ENCODE data around the gene FNDC11. TPM values are rescaled to one million over a fixed set of nuclear protein-coding genes. Genes with fewer than 3 reads are reported as not detected.

The FNDC11 gene
- total and polyA plus RNA-seq, 2 of the 13 experiments (the other 11 are each of a cell fraction or from before 2014, with no cell fraction given), result 0.07 TPM; not detected in 1

DNA sequence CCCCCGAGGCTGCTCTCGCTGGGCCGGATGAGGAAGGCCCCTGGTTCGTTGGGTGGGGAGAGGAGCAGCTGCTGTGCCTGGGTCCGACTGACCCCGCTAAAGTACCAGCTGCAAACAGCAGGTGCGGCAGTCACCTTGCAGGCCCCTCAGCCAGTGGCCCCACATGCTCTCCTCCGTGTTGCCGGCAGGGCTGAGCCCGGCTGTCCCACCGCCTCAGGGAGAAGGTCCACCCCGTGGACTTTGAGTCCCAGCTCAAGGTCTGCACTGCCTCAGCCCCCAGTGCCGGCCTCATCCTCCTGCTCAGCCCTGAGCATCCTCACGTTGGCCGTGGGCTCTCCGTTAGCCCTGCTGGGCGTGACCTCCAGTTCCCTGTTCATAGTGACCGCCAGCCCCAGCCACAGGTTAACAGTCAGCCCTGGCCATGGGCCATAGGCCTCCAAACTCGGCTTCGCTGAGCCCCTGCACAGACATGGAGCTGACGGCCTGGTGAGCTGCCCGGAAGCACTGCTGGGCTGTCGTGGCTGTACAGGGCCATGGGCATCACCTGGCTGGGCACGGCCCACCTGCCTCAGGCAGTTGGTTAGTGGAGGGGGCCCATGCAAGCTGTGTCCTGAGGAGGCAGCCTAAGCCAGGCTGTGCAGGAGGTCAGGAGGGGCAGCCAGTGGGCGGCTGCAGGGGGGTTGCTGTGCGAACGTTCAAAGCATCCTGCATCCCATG lies 9.6 kb upstream of the FNDC11 start (continued):
- TF ChIP-seq RBM22 (optimal IDR thresholded peaks at IDR 0.05; ENCODE audit: low read length), result no peak
- TF ChIP-seq PHF5A (CRISPR knock-in tag; IDR thresholded peaks at IDR 0.05; ENCODE audit: low read depth, unreplicated experiment), result no peak
- TF ChIP-seq HNF4G (IDR thresholded peaks at IDR 0.05; ENCODE audit: borderline replicate concordance, low read depth, low read length), result peak; percentile 87
- peak; percentile 81; the same call in 1 of the 2 replicates for TF ChIP-seq HNF4G (CRISPR knock-in tag; IDR thresholded peaks at IDR 0.05; ENCODE audit: borderline replicate concordance, low read depth)
- TF ChIP-seq, protein P1, sequence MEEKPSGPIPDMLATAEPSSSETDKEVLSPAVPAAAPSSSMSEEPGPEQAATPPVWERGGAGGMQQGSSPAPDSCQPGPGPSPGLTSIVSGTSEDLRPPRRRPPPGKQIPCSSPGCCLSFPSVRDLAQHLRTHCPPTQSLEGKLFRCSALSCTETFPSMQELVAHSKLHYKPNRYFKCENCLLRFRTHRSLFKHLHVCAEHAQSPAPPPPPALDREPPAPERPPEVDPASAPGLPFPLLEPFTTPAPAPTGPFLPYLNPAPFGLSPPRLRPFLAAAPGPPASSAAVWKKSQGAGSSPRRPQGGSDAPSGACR (CRISPR knock-in tag; IDR thresholded peaks at IDR 0.05), result 0 out of 2 replicates have a peak, but pooled peaks have one; percentile 52
- 0 out of 2 replicates have a peak, but pooled peaks have one; percentile 44 for TF ChIP-seq ZNF619 (CRISPR knock-in tag; IDR thresholded peaks at IDR 0.05)
- TF ChIP-seq, protein P2, sequence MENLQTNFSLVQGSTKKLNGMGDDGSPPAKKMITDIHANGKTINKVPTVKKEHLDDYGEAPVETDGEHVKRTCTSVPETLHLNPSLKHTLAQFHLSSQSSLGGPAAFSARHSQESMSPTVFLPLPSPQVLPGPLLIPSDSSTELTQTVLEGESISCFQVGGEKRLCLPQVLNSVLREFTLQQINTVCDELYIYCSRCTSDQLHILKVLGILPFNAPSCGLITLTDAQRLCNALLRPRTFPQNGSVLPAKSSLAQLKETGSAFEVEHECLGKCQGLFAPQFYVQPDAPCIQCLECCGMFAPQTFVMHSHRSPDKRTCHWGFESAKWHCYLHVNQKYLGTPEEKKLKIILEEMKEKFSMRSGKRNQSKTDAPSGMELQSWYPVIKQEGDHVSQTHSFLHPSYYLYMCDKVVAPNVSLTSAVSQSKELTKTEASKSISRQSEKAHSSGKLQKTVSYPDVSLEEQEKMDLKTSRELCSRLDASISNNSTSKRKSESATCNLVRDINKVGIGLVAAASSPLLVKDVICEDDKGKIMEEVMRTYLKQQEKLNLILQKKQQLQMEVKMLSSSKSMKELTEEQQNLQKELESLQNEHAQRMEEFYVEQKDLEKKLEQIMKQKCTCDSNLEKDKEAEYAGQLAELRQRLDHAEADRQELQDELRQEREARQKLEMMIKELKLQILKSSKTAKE (CRISPR knock-in tag; IDR thresholded peaks at IDR 0.05; ENCODE audit: borderline replicate concordance), result no peak
- TF ChIP-seq, protein P3, sequence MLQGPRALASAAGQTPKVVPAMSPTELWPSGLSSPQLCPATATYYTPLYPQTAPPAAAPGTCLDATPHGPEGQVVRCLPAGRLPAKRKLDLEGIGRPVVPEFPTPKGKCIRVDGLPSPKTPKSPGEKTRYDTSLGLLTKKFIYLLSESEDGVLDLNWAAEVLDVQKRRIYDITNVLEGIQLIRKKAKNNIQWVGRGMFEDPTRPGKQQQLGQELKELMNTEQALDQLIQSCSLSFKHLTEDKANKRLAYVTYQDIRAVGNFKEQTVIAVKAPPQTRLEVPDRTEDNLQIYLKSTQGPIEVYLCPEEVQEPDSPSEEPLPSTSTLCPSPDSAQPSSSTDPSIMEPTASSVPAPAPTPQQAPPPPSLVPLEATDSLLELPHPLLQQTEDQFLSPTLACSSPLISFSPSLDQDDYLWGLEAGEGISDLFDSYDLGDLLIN (CRISPR knock-in tag; IDR thresholded peaks at IDR 0.05; ENCODE audit: borderline replicate concordance), result no peak
- TF ChIP-seq, protein P4, sequence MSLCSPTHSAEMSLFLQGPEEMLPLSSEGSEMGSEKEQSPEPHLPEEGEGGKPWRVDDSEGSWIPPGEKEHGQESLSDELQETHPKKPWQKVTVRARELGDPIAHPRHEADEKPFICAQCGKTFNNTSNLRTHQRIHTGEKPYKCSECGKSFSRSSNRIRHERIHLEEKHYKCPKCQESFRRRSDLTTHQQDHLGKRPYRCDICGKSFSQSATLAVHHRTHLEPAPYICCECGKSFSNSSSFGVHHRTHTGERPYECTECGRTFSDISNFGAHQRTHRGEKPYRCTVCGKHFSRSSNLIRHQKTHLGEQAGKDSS (CRISPR knock-in tag; IDR thresholded peaks at IDR 0.05; ENCODE audit: borderline replicate concordance, low read depth), result no peak
- no peak for TF ChIP-seq IRX3 (CRISPR knock-in tag; IDR thresholded peaks at IDR 0.05; ENCODE audit: borderline replicate concordance, low read depth)
- TF ChIP-seq LCORL (IDR thresholded peaks at IDR 0.05), result no peak
- peak; percentile 90 for TF ChIP-seq LCORL (CRISPR knock-in tag; IDR thresholded peaks at IDR 0.05)
- TF ChIP-seq MAF1 (CRISPR knock-in tag; IDR thresholded peaks at IDR 0.05; ENCODE audit: borderline replicate concordance), result no peak
- no peak for TF ChIP-seq MEIS2 (CRISPR knock-in tag; IDR thresholded peaks at IDR 0.05)
- TF ChIP-seq, protein P5, sequence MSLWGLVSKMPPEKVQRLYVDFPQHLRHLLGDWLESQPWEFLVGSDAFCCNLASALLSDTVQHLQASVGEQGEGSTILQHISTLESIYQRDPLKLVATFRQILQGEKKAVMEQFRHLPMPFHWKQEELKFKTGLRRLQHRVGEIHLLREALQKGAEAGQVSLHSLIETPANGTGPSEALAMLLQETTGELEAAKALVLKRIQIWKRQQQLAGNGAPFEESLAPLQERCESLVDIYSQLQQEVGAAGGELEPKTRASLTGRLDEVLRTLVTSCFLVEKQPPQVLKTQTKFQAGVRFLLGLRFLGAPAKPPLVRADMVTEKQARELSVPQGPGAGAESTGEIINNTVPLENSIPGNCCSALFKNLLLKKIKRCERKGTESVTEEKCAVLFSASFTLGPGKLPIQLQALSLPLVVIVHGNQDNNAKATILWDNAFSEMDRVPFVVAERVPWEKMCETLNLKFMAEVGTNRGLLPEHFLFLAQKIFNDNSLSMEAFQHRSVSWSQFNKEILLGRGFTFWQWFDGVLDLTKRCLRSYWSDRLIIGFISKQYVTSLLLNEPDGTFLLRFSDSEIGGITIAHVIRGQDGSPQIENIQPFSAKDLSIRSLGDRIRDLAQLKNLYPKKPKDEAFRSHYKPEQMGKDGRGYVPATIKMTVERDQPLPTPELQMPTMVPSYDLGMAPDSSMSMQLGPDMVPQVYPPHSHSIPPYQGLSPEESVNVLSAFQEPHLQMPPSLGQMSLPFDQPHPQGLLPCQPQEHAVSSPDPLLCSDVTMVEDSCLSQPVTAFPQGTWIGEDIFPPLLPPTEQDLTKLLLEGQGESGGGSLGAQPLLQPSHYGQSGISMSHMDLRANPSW (CRISPR knock-in tag; IDR thresholded peaks at IDR 0.05; ENCODE audit: borderline replicate concordance), result no peak
- TF ChIP-seq ZMAT3 (CRISPR knock-in tag; conservative IDR thresholded peaks at IDR 0.05), result no peak
- TF ChIP-seq FOXA3 (CRISPR knock-in tag; IDR thresholded peaks at IDR 0.05), result peak; percentile 43
- TF ChIP-seq, protein P6, sequence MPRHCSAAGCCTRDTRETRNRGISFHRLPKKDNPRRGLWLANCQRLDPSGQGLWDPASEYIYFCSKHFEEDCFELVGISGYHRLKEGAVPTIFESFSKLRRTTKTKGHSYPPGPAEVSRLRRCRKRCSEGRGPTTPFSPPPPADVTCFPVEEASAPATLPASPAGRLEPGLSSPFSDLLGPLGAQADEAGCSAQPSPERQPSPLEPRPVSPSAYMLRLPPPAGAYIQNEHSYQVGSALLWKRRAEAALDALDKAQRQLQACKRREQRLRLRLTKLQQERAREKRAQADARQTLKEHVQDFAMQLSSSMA (CRISPR knock-in tag; IDR thresholded peaks at IDR 0.05), result no peak
- no peak for TF ChIP-seq KAT8 (CRISPR knock-in tag; IDR thresholded peaks at IDR 0.05)
- no peak for TF ChIP-seq GZF1 (CRISPR knock-in tag; IDR thresholded peaks at IDR 0.05)
- 0 out of 2 replicates have a peak, but pooled peaks have one; percentile 51 for TF ChIP-seq PHF8 (CRISPR knock-in tag; IDR thresholded peaks at IDR 0.05)

Data from HepG2 (cell line).